Muscle of arm (tissue), 12 donors: ENCODE measurements around the gene PRPF38B. TPM values are rescaled to one million over a fixed set of nuclear protein-coding genes. Genes with fewer than 3 reads are reported as not detected.
"Not testable (repeated sequence)": the region's sequence is repeated elsewhere in the genome, so short reads cannot be mapped to it uniquely, and the experiment has no call there.

Experiments
- DNase-seq: peaks from one replicate; pipeline ENCODE4 v3.0.0-alpha.2; 2013
- polyA plus RNA-seq, 12 donors: library from polyadenylated mRNA; unstranded; fragments of 120-200 nt; gene quantifications; one replicate each; pipeline ENCODE4 v1.2.1, GENCODE V29; 2013; ENCODE audit not compliant: insufficient read length in 12 of 12

PRPF38B gene
- polyA plus RNA-seq, 12 donors = 37.0 to 76.1 (median 43.3) TPM; not detected in 1

DNA sequence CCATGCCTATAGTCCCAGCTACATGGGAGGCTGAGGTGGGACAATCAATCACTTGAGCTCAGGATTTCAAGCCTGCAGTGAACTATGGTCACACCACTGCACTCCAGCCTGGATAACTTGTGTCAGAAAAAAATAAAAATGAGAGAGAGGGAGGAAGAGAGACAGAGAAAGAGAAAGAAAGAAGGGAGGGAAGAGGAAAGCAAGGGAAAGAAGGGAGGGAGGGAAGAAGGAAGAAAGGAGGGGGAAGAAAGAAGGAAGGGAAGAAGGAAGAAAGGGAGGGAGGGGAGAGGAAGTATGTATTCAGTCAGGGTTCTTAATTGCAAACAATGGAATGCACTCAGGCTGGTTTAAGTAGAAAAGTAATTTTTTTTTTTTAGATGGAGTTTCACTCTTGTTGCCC is 23.3 kb upstream of the PRPF38B start:
- DNase-seq = no peak

DNA sequence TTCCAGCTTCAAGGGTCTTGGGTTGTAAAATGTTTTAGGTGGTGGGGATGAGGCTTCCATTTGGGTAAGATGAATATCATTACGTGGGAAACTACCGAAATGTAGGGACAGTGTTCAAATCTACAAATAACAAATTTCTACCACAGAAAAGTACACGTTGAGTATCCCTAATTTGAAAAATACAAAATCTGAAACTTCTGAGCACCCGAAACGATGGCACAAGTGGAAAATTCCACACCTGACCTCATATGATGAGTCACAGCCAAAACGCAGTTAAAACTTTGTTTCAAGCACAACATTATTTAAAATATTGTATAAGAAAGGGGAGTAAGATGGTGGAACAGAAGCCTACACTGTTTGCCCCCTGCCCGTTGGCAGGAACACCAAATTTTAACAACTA is 22.4 kb upstream of the PRPF38B start:
- no peak for DNase-seq

DNA sequence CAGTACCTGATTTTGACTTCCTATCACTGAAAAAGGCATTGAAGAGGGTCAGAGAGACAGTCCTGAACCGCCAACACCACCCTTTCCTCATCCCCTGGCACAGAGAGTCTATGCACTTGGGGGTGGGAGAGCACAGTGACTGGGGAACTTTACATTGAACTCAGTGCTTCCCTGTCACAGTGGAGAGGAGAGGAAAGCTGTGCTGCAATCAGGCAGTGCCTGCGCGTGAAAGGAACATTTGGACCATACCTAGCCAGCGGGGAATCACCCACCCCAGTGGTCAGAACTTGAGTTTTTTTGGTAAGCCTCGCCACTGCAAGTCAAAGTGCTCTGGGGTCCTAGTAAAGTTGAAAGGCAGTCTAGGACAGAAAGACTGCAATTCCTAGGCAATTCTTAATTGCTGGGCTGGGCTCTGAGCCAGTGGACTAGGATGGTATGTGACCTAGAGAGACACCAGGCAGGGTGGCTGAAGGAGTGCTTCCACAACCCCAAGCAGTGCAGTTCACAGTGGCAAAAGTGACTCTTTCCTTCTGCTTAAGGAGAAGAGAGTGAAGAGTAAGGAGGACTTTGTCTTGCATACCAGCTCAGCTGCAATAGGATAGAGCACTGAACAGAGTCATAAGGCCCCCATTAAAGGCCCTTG is 21.9 kb upstream of the PRPF38B start:
- DNase-seq = no peak

DNA sequence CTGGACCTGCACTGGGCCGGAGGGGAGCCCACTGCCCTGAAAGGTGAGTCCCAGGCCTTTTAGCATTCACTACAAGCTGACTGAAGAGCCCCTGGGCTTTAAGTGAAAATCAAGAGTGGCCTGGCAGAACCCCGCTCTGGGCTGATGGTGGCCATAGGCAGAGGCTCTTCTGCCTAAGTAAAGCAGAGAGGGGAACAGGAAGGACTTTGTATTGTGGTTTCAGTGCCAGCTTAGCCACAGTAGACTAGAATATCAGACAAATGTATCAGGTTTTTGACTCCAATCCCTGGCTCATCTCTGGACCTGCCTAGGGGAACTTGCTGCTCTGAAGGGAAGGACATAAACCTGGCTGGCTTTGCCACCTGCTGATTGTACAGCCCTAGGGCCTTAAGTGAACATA is 21.0 kb upstream of the PRPF38B start:
- no peak for DNase-seq

DNA sequence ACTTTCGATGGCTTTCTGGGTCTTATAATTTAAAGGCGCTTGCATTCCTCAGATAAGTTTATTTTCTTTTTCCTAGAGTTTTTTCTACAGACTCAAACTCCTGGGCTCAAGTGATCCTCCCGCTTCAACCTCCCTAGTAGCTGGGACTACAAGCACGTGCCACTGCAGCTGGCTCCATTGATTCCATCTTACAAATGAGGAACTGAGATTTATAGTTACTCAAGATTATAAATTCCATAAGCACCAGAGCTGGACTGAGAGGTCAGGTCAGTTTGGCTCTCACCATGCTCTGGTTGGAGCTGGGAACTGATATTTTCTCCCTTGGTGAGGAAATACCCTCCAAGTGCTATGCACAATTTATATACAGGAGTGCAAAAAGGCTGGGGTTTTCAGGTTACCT is 13.4 kb upstream of the PRPF38B start:
- no peak for DNase-seq

DNA sequence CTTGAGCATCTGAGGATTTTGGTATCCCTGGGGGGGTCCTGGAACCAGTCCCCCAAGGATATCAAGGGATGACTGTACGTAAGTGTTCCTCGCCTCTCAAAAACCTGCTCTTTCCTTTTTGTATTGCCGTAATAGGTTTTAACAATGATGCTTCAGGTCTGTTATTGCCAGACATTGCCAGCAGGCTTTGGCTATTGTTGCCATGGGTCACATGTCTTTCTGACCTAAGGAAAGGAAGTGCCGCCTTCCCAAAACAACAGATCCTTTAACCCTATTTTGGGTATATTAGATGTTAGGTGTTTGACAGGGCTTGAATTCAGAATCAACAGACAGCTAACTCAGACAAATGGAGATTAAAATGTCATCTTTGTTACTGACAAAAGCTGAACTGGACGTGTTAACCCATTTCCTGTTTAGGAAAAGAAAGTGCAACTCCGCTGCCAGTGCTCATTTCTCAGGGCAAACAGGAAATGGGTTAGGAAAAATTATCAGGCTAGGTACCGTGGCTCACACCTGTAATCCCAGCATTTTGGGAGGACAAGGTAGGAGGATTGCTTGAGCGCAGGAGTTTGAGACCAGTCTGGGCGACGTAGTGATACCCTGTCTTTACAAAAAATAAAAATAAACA is 12.4 kb upstream of the PRPF38B start:
- DNase-seq = no peak

DNA sequence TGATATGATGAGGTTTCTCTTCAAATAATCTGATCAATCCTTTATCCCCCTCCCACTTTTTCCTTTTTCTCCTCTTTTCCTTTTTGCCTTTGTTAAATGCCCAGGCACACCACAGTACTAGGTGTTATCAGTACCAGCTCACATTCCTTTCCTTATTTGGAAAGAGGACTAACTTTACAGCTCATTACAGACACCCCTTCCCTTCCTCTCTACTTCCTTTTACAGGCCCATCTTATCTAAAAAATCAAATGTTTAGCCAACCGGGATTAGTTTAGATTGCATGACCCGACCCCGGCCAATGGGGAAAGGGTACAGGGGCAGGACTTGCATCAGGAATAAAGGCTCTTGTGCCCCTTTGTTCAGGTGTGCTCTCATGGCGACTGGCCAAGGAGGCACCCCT is 10.4 kb upstream of the PRPF38B start:
- DNase-seq = not testable (repeated sequence)

DNA sequence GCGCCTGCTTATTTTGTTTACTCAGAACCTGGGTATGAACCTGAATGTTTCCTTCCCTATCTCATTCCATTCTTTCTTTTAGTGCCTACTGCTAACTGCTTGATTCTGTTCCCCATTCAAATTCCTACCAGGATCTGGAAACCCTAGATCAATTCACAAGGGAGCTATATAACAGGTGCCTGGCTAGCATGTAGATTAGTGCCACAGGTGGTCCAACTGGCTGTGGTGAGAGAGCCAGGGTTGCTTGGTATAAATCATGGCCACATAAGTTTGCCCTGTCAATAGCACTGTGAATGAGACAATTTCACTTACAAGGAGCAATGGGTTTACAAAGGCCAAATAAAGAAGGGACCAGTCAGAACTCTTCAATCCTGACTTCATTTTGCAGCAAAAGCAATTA is 6.6 kb upstream of the PRPF38B start:
- no peak for DNase-seq

DNA sequence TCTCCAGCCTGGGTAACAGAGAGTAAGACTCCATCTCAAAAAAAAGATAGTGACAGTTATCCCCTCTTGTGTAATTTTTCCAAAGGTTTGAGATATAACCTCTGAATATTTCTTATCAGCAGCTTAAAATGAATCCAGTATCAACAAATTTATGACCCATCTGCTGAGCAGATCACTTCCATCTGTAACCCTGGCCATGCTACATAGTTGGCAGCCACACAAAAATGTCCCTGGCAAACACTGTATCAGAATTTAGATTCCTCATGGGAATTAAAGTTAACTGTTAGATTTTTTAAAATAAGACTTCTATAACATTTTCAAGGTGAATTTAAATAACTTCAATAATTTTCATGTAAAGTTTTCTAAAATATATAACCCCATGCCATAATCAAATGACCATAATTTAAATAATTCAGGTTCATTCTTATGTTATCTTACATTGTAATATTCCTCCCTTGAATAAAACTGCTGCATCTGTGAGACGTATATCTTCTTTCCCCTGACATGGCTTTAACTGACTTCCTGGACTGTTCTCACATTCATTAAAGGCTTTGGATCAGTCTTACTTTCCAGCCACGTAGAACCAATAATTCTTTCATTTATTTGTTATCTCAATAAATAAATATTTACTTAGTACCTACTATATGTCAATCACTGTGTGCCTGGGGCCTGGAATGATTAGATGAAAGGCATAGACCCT is 5.3 kb upstream of the PRPF38B start:
- no peak for DNase-seq

DNA sequence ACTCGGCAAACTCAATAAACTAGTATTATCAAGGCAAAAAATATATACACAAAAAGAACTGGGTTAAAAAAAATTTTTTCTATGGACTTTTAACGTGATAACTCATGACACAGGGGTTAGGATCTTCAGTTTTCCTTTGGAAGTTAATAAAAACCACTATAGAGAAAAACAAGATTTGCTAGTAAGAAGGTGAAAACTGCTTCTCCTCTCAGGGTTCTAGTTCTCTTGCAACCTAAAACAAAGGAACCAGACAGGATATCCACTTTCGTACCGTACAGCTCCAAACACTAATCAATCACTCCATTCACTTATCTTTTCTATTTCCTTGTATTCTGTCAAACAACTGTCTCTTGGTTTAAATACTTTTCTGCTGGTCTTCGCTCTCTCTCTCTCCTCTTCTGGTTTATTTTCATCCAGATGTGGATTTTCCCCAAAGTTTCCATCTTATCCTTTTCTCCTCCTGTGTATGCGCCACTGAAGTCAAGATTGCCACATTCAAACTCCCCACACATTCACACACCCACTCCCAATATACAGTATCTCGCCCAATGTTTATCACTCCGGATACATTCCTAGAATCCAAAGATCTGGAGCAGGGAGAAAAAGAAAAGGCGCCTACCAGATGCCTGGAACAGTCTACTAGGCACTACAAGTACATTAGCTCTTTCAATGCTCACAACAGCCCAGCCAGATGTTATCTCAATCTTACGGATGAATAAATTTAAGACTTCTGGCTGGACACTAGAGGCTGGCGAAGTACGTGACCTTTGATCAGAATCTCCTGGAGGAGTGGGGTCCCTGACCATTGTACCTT is 775 bp upstream of the PRPF38B start:
- DNase-seq = no peak

DNA sequence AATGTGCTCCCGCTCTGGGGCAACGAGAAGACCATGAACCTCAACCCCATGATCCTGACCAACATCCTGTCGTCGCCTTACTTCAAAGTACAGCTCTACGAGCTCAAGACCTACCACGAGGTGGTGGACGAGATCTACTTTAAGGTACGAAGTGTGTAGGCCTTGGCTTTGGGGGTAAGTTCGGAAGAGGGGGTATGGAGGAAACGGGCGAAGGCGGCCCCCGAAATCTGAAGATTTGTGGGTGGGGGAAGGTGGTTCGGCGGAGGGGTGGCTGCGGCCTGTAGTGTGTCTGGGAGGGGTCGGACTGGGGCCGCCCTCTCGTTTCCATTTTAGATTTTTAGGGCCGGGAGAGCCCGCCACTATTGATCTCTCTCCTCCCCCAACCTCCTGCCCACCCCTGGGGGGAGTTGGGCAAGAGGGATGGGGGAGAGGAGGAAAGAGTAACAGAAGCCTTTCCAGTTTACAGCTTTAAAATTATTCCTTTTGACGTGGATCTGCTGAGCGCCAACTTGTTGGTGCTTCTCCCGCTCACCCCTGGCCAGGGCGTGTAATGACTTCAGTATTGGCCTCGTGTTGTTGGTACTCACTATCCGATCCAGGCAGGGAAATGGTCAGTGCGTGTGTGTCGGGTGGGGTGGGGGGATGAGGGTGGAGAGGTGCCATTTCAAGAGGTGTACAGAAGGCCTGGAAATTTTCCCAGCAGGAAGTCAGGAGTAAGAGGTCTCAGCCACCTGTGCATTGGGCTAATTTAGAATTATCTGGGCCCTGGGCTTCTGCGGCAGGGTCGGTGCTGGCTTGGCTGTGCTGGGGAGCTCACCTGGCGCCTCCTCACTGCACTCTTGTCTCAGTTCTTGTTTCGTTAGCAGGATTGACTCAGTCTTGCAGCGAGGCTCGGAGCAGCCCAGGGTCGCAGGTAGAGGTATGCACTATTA is 880 bp downstream of the PRPF38B start:
- peak; percentile 81 for DNase-seq

DNA sequence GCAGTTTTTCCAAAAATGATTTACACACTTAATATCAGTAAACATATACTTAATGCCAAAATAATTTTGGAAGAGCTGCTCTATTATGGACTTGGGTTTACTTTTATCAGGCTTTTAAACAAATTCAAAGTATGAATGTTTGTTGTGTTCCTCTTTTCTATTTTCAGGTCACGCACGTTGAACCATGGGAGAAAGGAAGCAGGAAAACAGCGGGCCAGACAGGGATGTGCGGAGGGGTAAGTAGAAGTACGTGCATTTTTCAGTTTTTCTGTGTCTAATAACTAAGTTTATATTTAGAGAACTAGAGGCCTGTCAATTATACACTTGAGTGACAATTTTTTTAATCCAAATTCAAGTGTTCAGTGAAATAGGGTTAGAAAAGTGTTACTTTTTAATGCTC is 3.4 kb downstream of the PRPF38B start:
- DNase-seq = no peak

DNA sequence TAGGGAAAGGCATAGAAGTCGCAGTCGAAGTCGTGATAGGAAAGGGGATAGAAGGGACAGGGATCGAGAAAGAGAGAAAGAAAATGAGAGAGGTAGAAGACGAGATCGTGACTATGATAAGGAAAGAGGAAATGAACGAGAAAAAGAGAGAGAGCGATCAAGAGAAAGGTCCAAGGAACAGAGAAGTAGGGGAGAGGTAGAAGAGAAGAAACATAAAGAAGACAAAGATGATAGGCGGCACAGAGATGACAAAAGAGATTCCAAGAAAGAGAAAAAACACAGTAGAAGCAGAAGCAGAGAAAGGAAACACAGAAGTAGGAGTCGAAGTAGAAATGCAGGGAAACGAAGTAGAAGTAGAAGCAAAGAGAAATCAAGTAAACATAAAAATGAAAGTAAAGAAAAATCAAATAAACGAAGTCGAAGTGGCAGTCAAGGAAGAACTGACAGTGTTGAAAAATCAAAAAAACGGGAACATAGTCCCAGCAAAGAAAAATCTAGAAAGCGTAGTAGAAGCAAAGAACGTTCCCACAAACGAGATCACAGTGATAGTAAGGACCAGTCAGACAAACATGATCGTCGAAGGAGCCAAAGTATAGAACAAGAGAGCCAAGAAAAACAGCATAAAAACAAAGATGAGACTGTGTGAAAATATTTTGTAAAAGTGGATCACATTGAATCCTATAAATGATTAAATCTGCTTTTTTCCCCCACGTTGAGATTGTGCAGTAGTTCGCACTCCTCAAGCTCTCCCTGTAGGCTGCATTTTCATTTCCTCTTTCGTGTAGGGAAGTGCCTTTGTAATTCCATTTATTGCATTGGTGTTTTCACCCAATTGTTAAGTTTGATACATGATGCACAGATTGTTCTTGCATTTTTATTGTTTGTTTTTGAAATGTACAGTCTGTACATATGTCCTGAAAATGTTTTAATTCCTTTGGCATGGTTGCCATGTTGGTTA is 7.5 kb downstream of the PRPF38B start:
- no peak for DNase-seq

DNA sequence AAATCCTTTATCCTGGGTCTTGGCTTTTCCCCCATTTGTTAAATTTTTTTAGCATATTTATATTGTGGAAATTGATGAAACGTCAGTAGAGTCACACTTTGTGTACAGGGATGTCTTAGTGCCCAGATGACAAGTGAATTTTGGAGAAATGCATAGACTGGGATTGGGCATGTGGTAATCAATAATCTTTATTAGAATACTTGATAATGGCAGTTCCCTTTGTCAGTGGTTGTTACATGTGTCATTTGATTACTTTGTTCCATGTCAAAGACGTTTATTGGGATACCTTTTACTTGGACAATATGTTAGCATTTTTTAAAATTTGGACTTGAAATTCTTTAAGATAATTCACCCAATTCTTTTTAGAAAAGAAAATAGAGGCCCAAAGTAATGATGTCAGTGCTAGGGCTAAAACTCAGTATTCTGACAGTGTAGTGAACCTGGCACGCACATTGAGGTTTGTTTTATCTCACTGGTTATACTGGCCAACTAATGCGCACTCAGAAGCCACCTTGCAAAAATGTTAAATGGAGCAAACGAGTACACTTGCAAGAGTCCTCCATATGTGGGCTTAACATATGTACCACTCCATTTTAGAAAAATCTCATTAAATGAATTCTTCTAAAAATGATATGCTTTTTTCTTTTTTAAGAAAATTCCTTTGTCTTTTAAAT is 9.2 kb downstream of the PRPF38B start:
- DNase-seq = no peak

DNA sequence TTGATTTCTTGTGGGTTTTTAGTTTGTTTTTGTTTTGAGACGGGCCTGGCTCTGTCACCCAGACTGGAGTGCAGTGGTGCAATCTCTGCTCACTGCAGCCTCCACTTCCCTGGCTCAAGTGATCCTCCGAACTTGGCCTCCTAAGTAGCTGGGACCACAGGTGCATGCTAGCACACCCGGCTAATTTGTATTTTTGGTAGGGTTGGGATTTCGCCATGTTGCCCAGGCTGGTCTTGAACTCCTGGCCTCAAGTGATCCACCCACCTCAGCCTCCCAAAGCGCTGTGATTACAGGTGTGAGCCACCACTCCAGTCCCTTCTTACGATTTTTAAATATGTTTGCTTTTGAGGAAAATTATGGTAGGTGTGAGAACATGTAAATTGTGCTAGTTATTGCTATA is 10.0 kb downstream of the PRPF38B start:
- not testable (repeated sequence) for DNase-seq

DNA sequence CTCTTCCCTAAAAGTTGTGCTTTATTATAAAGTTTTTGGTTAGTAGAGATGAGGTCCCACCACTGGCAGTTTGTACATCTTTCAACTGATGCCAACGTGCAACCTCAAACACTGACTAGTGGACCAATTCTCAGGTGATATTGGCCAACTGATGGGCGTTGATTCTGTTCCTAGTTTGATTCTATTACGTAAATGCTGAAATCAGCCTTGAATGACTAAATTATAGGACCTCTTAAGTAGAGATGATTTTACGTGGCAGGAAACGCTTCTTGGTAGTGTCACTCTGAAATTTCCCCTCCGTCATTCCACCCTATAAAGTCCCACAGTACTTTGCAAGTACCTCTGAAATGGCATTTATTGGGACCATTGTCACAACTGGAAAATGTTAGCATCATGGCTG is 11.8 kb downstream of the PRPF38B start:
- DNase-seq = no peak

DNA sequence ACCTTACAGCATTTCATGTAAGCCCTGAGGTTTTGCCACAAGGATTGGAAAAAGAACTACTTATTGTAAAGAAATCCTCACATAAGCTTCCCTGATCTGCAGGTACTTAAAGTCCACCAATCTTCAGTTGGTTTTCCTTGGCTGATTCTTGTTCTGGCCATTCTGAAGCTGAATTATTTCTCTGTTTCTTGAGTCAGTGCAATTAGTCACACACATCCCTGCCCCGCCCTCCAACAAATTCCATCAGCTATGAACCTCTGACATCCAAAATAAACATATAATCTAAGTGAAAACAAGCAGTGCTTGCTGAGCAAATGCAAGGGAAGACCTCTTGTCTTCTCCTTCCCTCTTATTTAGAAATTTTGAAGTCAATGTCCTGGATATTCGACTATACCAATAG is 12.4 kb downstream of the PRPF38B start:
- DNase-seq = no peak

DNA sequence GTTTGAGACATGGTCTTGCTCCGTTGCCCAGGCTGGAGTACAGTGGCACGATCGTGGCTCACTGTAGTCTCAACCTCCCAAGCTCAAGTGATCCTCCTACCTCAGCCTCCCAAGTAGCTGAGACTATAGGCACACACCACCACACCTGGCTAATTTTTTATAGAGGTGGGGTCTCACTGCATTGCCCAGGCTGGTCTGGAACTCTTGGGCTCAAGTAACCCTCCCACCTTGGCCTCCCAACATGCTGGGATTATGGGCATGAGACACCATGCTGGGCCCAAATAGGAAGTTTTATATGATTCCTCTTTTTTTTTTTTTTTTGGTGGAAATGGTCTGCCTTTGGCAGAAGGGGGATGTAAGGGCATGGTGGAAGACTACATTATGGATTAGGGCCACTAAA is 14.5 kb downstream of the PRPF38B start:
- DNase-seq = no peak
